Left ventricle myocardium inferior (tissue), 1 donor: ENCODE results near the gene KIFBP. TPM values are rescaled to one million over a fixed set of nuclear protein-coding genes. Genes with fewer than 3 reads are reported as not detected.
A peak's percentile ranks its signal among the peaks of the same experiment; 100 is the strongest.
"Not testable (repeated sequence)": the region's sequence is repeated elsewhere in the genome, so short reads cannot be mapped to it uniquely, and the experiment has no call there.

ENCODE experiments used
- DNase-seq: peaks from one replicate; pipeline ENCODE4 v3.0.0-alpha.2; 2020
- H3K27ac ChIP-seq: fragments of 200-600 bp; replicated peaks from 2 replicates; pipeline ENCODE4 v1.8.0; 2021
- H3K27me3 ChIP-seq: fragments of 200-600 bp; 2 replicates; pipeline ENCODE4 v1.8.0; 2021; ENCODE audit warnings: low read depth
- H3K36me3 ChIP-seq: fragments of 200-600 bp; 2 replicates; pipeline ENCODE4 v1.8.0; 2021
- H3K4me1 ChIP-seq: fragments of 200-600 bp; 2 replicates; pipeline ENCODE4 v1.8.0; 2021
- H3K4me3 ChIP-seq: fragments of 200-600 bp; 2 replicates; pipeline ENCODE4 v1.8.0; 2021; ENCODE audit warnings: mild to moderate bottlenecking, moderate library complexity
- H3K9me3 ChIP-seq: fragments of 200-600 bp; replicated peaks from 2 replicates; pipeline ENCODE4 v1.8.0; 2021
- CTCF ChIP-seq: fragments of 200-600 bp; IDR thresholded peaks from 2 replicates; pipeline ENCODE4 v1.8.0; 2021; ENCODE audit warnings: antibody characterized with exemption, mild to moderate bottlenecking, borderline replicate concordance
- intact Hi-C: fragments of 100-400 bp; cut with micrococcal nuclease; formaldehyde crosslinking; loops from one replicate; pipeline ENCODE4 v1.11.0; 2022
- total RNA-seq: library from RNA; stranded (reverse); fragmentation: NEBNext Ultra II Directional; extraction: Animal tissue kit (Norgen Biotek cat#: 25700); gene quantifications from one replicate; pipeline ENCODE4 v1.2.1, GENCODE V29; 2021
- donor health status: DM: no; HTN: yes; CAD: no; lungs with severe emphysema.

KIFBP gene
- total RNA-seq, 1 donor from 2014 or later = 51.2 TPM

- H3K9me3 ChIP-seq = no peaks in the 10 kb centered on the region
- H3K27ac ChIP-seq = no peak overlapping the region
- DNase-seq = no peak
- intact Hi-C loops = no loop called here
- no peak overlapping the region for H3K4me3 ChIP-seq
- peaks cover 7% of the 10 kb centered on the region for H3K4me1 ChIP-seq
- H3K27me3 ChIP-seq = no peaks in the 10 kb centered on the region
- TF ChIP-seq CTCF = no peak
- H3K36me3 ChIP-seq = peaks cover 99% of the 10 kb centered on the region
Measured at GRCh38 chr10:68973975-68974374, 14.6 kb upstream of the KIFBP start.

GRCh38 chr10:68975936-68976473, 12.6 kb upstream of the KIFBP start:
- H3K4me3 ChIP-seq, H3K27me3 ChIP-seq, DNase-seq, intact Hi-C loops, H3K27ac ChIP-seq, H3K9me3 ChIP-seq, H3K4me1 ChIP-seq: not testable (repeated sequence)
- peaks cover 98% of the 10 kb centered on the region for H3K36me3 ChIP-seq

DNA sequence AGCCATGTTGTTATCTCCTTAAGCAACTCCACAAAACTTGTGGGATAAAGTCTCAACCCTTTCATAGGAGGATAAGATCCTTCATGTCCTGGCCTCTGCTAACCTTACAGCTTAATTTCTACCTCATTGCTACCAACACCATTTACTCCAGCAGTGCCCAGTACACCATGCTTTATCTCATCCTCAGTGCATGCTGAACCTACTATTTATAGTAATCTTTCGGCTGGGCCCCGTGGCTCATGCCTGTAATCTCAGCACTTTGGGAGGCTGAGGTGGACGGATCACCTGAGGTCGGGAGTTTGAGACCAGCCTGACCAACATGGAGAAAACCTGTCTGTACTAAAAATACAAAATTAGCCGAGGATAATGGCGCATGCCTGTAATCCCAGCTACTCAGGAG, 8.9 kb upstream of the KIFBP start:
- H3K27me3 ChIP-seq, intact Hi-C loops, H3K4me1 ChIP-seq, H3K4me3 ChIP-seq, DNase-seq, H3K9me3 ChIP-seq: not testable (repeated sequence)
- Histone ChIP-seq H3K27ac (peak overlapping the region; percentile 5), H3K36me3 (peaks cover 90% of the 10 kb centered on the region)

DNA sequence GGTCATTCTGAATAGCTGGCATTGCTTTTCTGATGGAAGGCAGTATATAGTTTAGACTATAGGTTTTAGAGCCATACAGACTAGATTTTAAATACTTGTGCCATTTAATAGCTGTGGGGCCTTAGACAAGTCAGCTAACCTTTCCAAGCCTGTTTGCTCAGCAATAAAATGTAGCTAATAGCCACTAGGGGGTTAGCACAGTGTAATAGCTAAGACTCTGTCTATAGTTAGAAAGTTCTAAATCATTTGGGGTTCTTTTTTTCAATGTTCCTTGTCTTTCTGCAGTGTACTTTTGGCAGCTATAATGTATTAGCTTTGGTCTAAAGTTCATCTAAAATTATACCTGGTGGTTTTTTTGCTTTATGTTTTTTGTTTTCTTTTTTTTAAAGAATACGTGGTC, 7.5 kb upstream of the KIFBP start:
- Histone ChIP-seq H3K27me3 (no peaks in the 10 kb centered on the region), H3K4me1 (no peaks in the 10 kb centered on the region), H3K4me3 (no peak overlapping the region), H3K9me3 (no peaks in the 10 kb centered on the region), H3K36me3 (peaks cover 85% of the 10 kb centered on the region), H3K27ac (no peak overlapping the region)
- peak; percentile 15 for TF ChIP-seq CTCF
- intact Hi-C loops = no loop called here
- DNase-seq = no peak

DNA sequence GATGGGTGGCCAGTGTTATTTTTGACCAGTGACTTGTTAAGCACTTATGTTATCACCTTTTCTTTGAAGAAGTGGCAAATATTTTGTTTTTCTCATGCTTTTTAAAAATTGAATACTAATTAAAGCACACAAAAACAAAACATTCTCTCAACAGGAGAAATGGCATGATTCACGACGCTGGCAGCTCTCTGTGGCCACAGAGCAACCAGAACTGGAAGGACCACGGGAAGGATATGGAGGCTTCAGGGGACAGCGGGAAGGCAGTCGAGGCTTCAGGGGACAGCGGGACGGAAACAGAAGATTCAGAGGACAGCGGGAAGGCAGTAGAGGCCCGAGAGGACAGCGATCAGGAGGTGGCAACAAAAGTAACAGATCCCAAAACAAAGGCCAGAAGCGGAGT, 6.2 kb upstream of the KIFBP start:
- Histone ChIP-seq H3K9me3 (no peaks in the 10 kb centered on the region), H3K4me1 (no peaks in the 10 kb centered on the region), H3K27me3 (no peaks in the 10 kb centered on the region), H3K27ac (no peak overlapping the region), H3K4me3 (no peak overlapping the region), H3K36me3 (peaks cover 73% of the 10 kb centered on the region)
- intact Hi-C loops = no loop called here
- no peak for TF ChIP-seq CTCF
- no peak for DNase-seq

DNA sequence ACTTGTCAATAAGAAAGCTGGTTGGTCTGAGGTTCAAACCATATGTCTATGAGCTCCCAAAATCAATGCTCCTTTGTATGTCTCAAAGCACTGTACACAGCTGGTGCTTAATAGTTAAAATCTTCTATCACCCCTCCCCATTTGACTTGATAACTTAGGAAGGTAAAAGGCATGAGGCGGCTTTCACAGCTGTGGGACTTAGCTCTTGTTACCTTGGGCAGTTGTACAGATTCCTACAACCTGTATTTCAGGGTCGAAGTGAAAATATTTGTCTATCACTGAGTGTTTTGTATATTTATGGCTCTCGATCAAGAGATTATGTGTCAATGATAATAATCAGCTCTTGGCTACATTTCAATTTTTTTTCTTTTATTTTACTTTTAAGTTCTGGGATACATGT, 992 bp upstream of the KIFBP start:
- peaks cover 24% of the 10 kb centered on the region for H3K36me3 ChIP-seq
- H3K4me3 ChIP-seq = peak overlapping the region; percentile 90
- no peak for TF ChIP-seq CTCF
- H3K27me3 ChIP-seq = no peaks in the 10 kb centered on the region
- no peak overlapping the region for H3K27ac ChIP-seq
- DNase-seq = no peak
- no peaks in the 10 kb centered on the region for H3K9me3 ChIP-seq
- intact Hi-C loops = no loop called here
- peaks cover 47% of the 10 kb centered on the region for H3K4me1 ChIP-seq
